Osteoblast (primary cell): ENCODE results near the gene ZFAND3. TPM values are rescaled to one million over a fixed set of nuclear protein-coding genes. Genes with fewer than 3 reads are reported as not detected.

Experiments
- DNase-seq: peaks from one replicate; pipeline ENCODE4 v3.0.0; 2011; ENCODE audit warnings: low spot score, mixed read lengths; ENCODE audit not compliant: insufficient read length; ENCODE audit errors: missing footprints
- H2AFZ ChIP-seq: 2 replicates; pipeline ENCODE4 v1.6.0; 2011; ENCODE audit warnings: mild to moderate bottlenecking, low read length
- H3K27ac ChIP-seq: 2 replicates; pipeline ENCODE4 v1.5.1; 2011; ENCODE audit warnings: mild to moderate bottlenecking, low read depth, low read length, moderate library complexity
- H3K27me3 ChIP-seq: 2 replicates; pipeline ENCODE4 v1.6.0; 2012; ENCODE audit warnings: mild to moderate bottlenecking, control low read depth, inconsistent platforms, low read length, moderate library complexity; ENCODE audit not compliant: insufficient read depth
- H3K36me3 ChIP-seq: 2 replicates; pipeline ENCODE4 v1.5.1; 2011; ENCODE audit warnings: mild to moderate bottlenecking, low read length, control low read depth, moderate library complexity; ENCODE audit not compliant: insufficient read depth
- H3K4me1 ChIP-seq: 2 replicates; pipeline ENCODE4 v1.5.1; 2011; ENCODE audit warnings: mild to moderate bottlenecking, low read length, control low read depth, moderate library complexity; ENCODE audit not compliant: insufficient read depth
- H3K4me2 ChIP-seq: 2 replicates; pipeline ENCODE4 v1.6.0; 2011; ENCODE audit warnings: mild to moderate bottlenecking, low read length; ENCODE audit not compliant: insufficient read depth
- H3K4me3 ChIP-seq: fragments of 200-600 bp; sonication (generic); 3 replicates; pipeline ENCODE4 v1.5.1; 2012; ENCODE audit warnings: mild to moderate bottlenecking, low read length, inconsistent platforms; ENCODE audit not compliant: insufficient read depth
- H3K79me2 ChIP-seq: 2 replicates; pipeline ENCODE4 v1.6.0; 2012; ENCODE audit warnings: mild to moderate bottlenecking, low read length, control low read depth, inconsistent platforms; ENCODE audit not compliant: insufficient read depth
- H3K9me3 ChIP-seq: 2 replicates; pipeline ENCODE4 v1.5.1; 2011; ENCODE audit warnings: low read depth, low read length, control low read depth
- H4K20me1 ChIP-seq: 2 replicates; pipeline ENCODE4 v1.6.0; 2012; ENCODE audit warnings: mild to moderate bottlenecking, low read length, control low read depth; ENCODE audit not compliant: insufficient read depth
- CTCF ChIP-seq: IDR thresholded peaks from 2 replicates; pipeline ENCODE4 v1.5.1; 2011; ENCODE audit warnings: mild to moderate bottlenecking, low read depth, low read length, moderate library complexity; ENCODE audit errors: extremely low read depth
- total RNA-seq: library from RNA; depleted of rRNA; stranded (reverse); fragments of >200 nt; gene quantifications from 2 replicates; pipeline ENCODE4 v1.2.3, GENCODE V29; 2012

ZFAND3 gene
- total RNA-seq, 1 donor: 27.1 TPM

DNA sequence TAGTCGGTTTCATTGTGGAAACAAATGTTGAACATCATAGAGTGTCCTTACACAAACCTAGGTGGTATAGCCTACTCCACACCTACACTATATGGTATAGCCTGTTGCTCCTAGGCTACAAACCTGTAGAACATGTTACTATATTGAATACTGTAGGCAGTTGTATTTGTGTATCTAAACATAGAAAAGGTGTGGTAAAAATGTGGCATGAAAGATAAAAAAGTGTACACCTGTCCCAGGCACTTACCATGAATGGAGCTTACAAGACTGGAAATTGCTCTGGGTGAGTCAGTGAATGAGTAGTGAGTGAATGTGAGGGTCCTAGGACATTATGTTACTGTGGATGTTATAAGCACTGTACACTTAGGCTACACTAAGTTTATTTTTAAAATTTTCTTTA, 103.0 kb downstream of the ZFAND3 start:
- Histone ChIP-seq H3K9me3 (no peaks in the 10 kb centered on the region), H3K79me2 (peaks cover 96% of the 10 kb centered on the region), H4K20me1 (peaks cover 66% of the 10 kb centered on the region)

DNA sequence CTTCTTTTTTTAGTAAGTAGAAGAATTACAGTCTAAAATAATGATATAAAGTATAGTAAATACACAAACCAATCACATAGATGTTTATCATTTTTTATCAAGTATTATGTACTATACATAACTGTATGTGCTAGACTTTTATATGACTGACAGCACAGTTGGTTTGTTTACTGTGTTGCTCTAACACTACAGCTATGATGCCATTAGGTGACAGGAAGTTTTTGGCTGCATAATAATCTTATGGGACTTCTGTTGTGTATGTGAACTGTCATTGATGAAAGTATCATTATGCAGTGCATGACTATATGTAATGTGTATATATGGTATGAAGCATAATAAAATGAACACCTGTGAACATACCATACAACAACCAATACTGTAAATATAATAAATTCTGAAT, 104.0 kb downstream of the ZFAND3 start:
- H3K4me1 ChIP-seq: peaks cover 12% of the 10 kb centered on the region
- H3K27ac ChIP-seq: no peak overlapping the region
- DNase-seq: no peak
- H4K20me1 ChIP-seq: peaks cover 70% of the 10 kb centered on the region
- H3K27me3 ChIP-seq: no peaks in the 10 kb centered on the region
- no peaks in the 10 kb centered on the region for H3K9me3 ChIP-seq
- H3K36me3 ChIP-seq: no peaks in the 10 kb centered on the region
- H3K4me2 ChIP-seq: no peak overlapping the region
- no peak overlapping the region for H2AFZ ChIP-seq
- H3K4me3 ChIP-seq: no peak overlapping the region
- peaks cover 96% of the 10 kb centered on the region for H3K79me2 ChIP-seq
- TF ChIP-seq CTCF: no peak

More for the DNA sequence above, 103.0 kb downstream of the ZFAND3 start:
- DNase-seq: no peak
- peaks cover 12% of the 10 kb centered on the region for H3K4me1 ChIP-seq
- H3K4me3 ChIP-seq: no peak overlapping the region
- no peaks in the 10 kb centered on the region for H3K36me3 ChIP-seq
- H3K27me3 ChIP-seq: no peaks in the 10 kb centered on the region
- no peak overlapping the region for H3K27ac ChIP-seq
- H2AFZ ChIP-seq: no peak overlapping the region
- no peak overlapping the region for H3K4me2 ChIP-seq
- no peak for TF ChIP-seq CTCF

DNA sequence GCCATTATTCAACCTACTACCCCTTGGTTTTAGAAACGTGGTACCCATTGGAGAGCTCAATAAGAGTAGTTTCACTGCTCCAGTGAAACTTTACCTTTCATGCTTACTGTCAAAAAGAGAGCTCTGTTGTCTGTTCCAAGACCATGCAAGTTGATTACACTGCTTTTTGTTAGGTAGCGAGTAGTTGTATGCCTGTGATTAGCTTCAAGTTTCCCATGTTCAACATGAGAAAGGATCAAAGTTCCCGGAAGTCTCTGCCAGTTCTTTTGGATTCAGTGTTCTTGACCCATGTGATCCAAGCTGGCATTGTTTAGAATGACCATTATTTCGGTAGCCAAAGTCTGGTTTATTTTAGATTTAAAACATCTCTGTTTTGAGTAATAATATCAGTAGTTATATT, 107.1 kb downstream of the ZFAND3 start:
- Histone ChIP-seq H3K79me2 (peaks cover 95% of the 10 kb centered on the region), H3K4me2 (no peak overlapping the region), H3K27me3 (no peaks in the 10 kb centered on the region), H3K4me1 (no peaks in the 10 kb centered on the region), H2AFZ (no peak overlapping the region), H3K9me3 (no peaks in the 10 kb centered on the region), H3K4me3 (no peak overlapping the region), H3K27ac (no peak overlapping the region), H3K36me3 (no peaks in the 10 kb centered on the region), H4K20me1 (peaks cover 81% of the 10 kb centered on the region)
- no peak for DNase-seq
- TF ChIP-seq CTCF: no peak

GRCh38 chr6:37928217-37928616, 108.7 kb downstream of the ZFAND3 start:
- Histone ChIP-seq H3K4me3 (no peak overlapping the region), H3K27me3 (no peaks in the 10 kb centered on the region), H3K4me1 (no peaks in the 10 kb centered on the region), H3K9me3 (no peaks in the 10 kb centered on the region), H3K79me2 (peaks cover 93% of the 10 kb centered on the region), H3K4me2 (no peak overlapping the region), H3K27ac (no peak overlapping the region), H3K36me3 (no peaks in the 10 kb centered on the region), H2AFZ (no peak overlapping the region), H4K20me1 (peaks cover 75% of the 10 kb centered on the region)
- no peak for DNase-seq
- no peak for TF ChIP-seq CTCF
